HCT116 (cell line): Measurements from ENCODE around the gene EFHD1. TPM values are rescaled to one million over a fixed set of nuclear protein-coding genes. Genes with fewer than 3 reads are reported as not detected.

Experiments used
- ATAC-seq: fragments of 200-7000 bp; cut with Tn5 transposase; 2 replicates; pipeline ENCODE4 v1.9.1; 2020; ENCODE audit warnings: mild to moderate bottlenecking, moderate library complexity
- BruUV-seq: library from RNA; stranded (reverse); fragments of 400-500 nt; replicated peaks from 2 replicates; lab custom pipeline; 2021; lab: Mats Ljungman, UMichigan
- CTCF ChIA-PET: fragments of 300-600 bp; sonication (Branson Sonifier 250); formaldehyde crosslinking; loops from one replicate; lab custom pipeline; 2021; ENCODE audit warnings: antibody characterized with exemption; lab: Charles Lee
- POLR2A ChIA-PET: fragments of 300-600, 350-600 bp; sonication (Branson Sonifier 250); formaldehyde crosslinking; loops from one replicate; lab custom pipeline; 2021; ENCODE audit warnings: antibody characterized with exemption; lab: Charles Lee
- RAD21 ChIA-PET, 2 experiments: fragments of 300-600 bp; sonication (Branson Sonifier 250); formaldehyde crosslinking; loops; one replicate each; lab custom pipeline; 2023; ENCODE audit warnings: low total read pairs in 2 of 2; ENCODE audit not compliant: uncharacterized antibody in 2 of 2, unreplicated experiment in 2 of 2, low non-redundant PET in 1 of 2; lab: Charles Lee
- DNase-seq: peaks from one replicate; pipeline ENCODE4 v3.0.0-alpha.2; 2010; ENCODE audit warnings: low read depth, low spot score
- H2AFZ ChIP-seq: fragments of 200-600 bp; shearing (Covaris generic), sonication (generic); 2 replicates; pipeline ENCODE4 v1.6.1; 2017; ENCODE audit warnings: low read depth, mixed run types, mixed read lengths, antibody characterized with exemption, low read length; ENCODE audit not compliant: poor library complexity, severe bottlenecking
- H3K27ac ChIP-seq: 2 replicates; pipeline ENCODE4 v1.5.1; 2012; ENCODE audit warnings: low read depth, low read length
- H3K27me3 ChIP-seq: fragments of 200-600 bp; sonication (generic); 2 replicates; pipeline ENCODE4 v1.6.1; 2016; ENCODE audit warnings: mixed run types, low read length, mixed read lengths; ENCODE audit not compliant: insufficient read depth
- H3K36me3 ChIP-seq, 2 experiments: fragments of 200-500 bp in 1 of 2; fragments of 200-600 bp in 1 of 2; sonication (Bioruptor generic) in 1 of 2; sonication (generic) in 1 of 2; 2 replicates each; pipeline versions ENCODE4 v1.5.1 to v1.6.1; 2014 to 2016; ENCODE audit warnings: low read length in 2 of 2, inconsistent platforms in 1 of 2, mixed read lengths in 1 of 2, mixed run types in 1 of 2; ENCODE audit not compliant: insufficient read depth in 2 of 2, control insufficient read depth in 1 of 2
- H3K4me1 ChIP-seq, 2 experiments: fragments of 200-600 bp in 1 of 2; sonication (generic) in 1 of 2; 2 replicates each; pipeline versions ENCODE4 v1.5.1 to v1.6.1; 2012 to 2017; ENCODE audit warnings: low read length in 2 of 2, inconsistent platforms in 1 of 2, mild to moderate bottlenecking in 1 of 2, mixed read lengths in 1 of 2, mixed run types in 1 of 2, moderate library complexity in 1 of 2; ENCODE audit not compliant: insufficient read depth in 2 of 2, control insufficient read depth in 1 of 2
- H3K4me2 ChIP-seq: fragments of 200-600 bp; sonication (generic); 2 replicates; pipeline ENCODE4 v1.6.1; 2017; ENCODE audit warnings: mixed run types, low read length, mixed read lengths
- H3K4me3 ChIP-seq, 2 experiments: fragments of 200-600 bp in 1 of 2; sonication (generic) in 1 of 2; replicated peaks in 1 of 2; 2 replicates each; pipeline ENCODE4 v1.5.1; 2011 to 2016; ENCODE audit warnings: low read length in 2 of 2, control low read depth in 1 of 2, low read depth in 1 of 2, mild to moderate bottlenecking in 1 of 2, mixed read lengths in 1 of 2, mixed run types in 1 of 2
- H3K79me2 ChIP-seq: fragments of 200-600 bp; sonication (generic); 2 replicates; pipeline ENCODE4 v1.6.1; 2017; ENCODE audit warnings: mild to moderate bottlenecking, mixed run types, low read length, moderate library complexity, mixed read lengths; ENCODE audit not compliant: insufficient read depth
- H3K9ac ChIP-seq: fragments of 200-600 bp; sonication (generic); 2 replicates; pipeline ENCODE4 v1.6.1; 2016; ENCODE audit warnings: low read length, mixed read lengths
- H3K9me2 ChIP-seq: fragments of 200-600 bp; sonication (generic), shearing (Covaris generic); 2 replicates; pipeline ENCODE4 v1.6.1; 2017; ENCODE audit warnings: mixed run types, mild to moderate bottlenecking, moderate library complexity; ENCODE audit not compliant: insufficient read depth
- H3K9me3 ChIP-seq, 2 experiments: fragments of 200-500 bp in 1 of 2; fragments of 200-600 bp in 1 of 2; sonication (Bioruptor generic) in 1 of 2; sonication (generic) in 1 of 2; 2 replicates each; pipeline ENCODE4 v1.6.1; 2014 to 2017; ENCODE audit warnings: low read length in 2 of 2, mixed read lengths in 2 of 2, inconsistent platforms in 1 of 2, low read depth in 1 of 2, mild to moderate bottlenecking in 1 of 2, mixed run types in 1 of 2, moderate library complexity in 1 of 2; ENCODE audit not compliant: control insufficient read depth in 1 of 2, insufficient read depth in 1 of 2
- H4K20me1 ChIP-seq: fragments of 200-600 bp; sonication (generic), shearing (Covaris generic); 2 replicates; pipeline ENCODE4 v1.6.1; 2017; ENCODE audit warnings: mixed run types, mild to moderate bottlenecking, moderate library complexity; ENCODE audit not compliant: insufficient read depth
- CEBPB ChIP-seq: IDR thresholded peaks from 2 replicates; pipeline ENCODE4 v1.6.1; 2012; ENCODE audit warnings: low read depth
- EGR1 ChIP-seq: IDR thresholded peaks from 2 replicates; pipeline ENCODE4 v1.6.1; 2012; ENCODE audit warnings: low read depth
- ELF1 ChIP-seq: IDR thresholded peaks from 2 replicates; pipeline ENCODE4 v1.6.1; 2012; ENCODE audit warnings: low read depth, borderline replicate concordance
- EZH2 ChIP-seq: fragments of 200-600 bp; sonication (generic); IDR thresholded peaks from 2 replicates; pipeline ENCODE4 v1.6.1; 2017; ENCODE audit warnings: antibody characterized with exemption, mixed run types
- MAX ChIP-seq: IDR thresholded peaks from 2 replicates; pipeline ENCODE4 v1.6.1; 2012
- POLR2AphosphoS5 ChIP-seq: IDR thresholded peaks from 2 replicates; pipeline ENCODE4 v1.6.1; 2011; ENCODE audit warnings: mild to moderate bottlenecking, low read depth, low read length, moderate library complexity
- RAD21 ChIP-seq: IDR thresholded peaks from 2 replicates; pipeline ENCODE4 v1.6.1; 2012; ENCODE audit warnings: low read depth, mild to moderate bottlenecking
- REST ChIP-seq: IDR thresholded peaks from 2 replicates; pipeline ENCODE4 v1.6.1; 2012; ENCODE audit warnings: low read depth
- SIN3A ChIP-seq: IDR thresholded peaks from 2 replicates; pipeline ENCODE4 v1.6.1; 2012; ENCODE audit warnings: low read depth
- SP1 ChIP-seq: IDR thresholded peaks from 2 replicates; pipeline ENCODE4 v1.6.1; 2012; ENCODE audit warnings: low read depth
- ZFX ChIP-seq: fragments of 450-650 bp; IDR thresholded peaks from 2 replicates; pipeline ENCODE4 v1.6.1; 2017
- intact Hi-C: fragments of 100-400 bp; cut with micrococcal nuclease; formaldehyde crosslinking; loops from 2 replicates; pipeline ENCODE4 v1.10.0; 2022
- total RNA-seq: library from RNA; stranded (reverse); gene quantifications from one replicate; pipeline ENCODE4 v1.2.1, GENCODE V29; 2021; ENCODE audit not compliant: unreplicated experiment

EFHD1 gene
- total RNA-seq, 1 experiment from 2014 or later, result 0.52 TPM

GRCh38 chr2:232721882-232722281, 88.5 kb downstream of the EFHD1 start:
- CTCF ChIA-PET, result no interaction called here

GRCh38 chr2:232723027-232723426, 89.6 kb downstream of the EFHD1 start:
- no TSS peak for BruUV-seq
- DNase-seq (no peak), ATAC-seq (no peak)
- Histone ChIP-seq H3K9me3 (no peaks in the 10 kb centered on the region), H3K27ac (no peak overlapping the region), H3K36me3 (peaks cover 5 to 7% of the 10 kb centered on the region in 2 experiments; a peak in 2 of 4 replicates), H3K79me2 (peaks cover 91% of the 10 kb centered on the region), H4K20me1 (peaks cover 3% of the 10 kb centered on the region), H3K9ac (no peak overlapping the region), H3K9me2 (no peaks in the 10 kb centered on the region), H3K4me1 (no peaks in the 10 kb centered on the region), H3K4me2 (no peak overlapping the region), H3K4me3 (no peak overlapping the region), H2AFZ (no peak overlapping the region), H3K27me3 (no peaks in the 10 kb centered on the region)
- ChIA-PET CTCF (interaction anchor here (0.7 kb wide), 1 partner anchor 305 kb away, joined by 3 read pairs; no protein-coding TSS in a partner anchor), RAD21 (no interaction called here), POLR2A (no interaction called here)
- TF ChIP-seq MAX (no peak), SIN3A (no peak), REST (no peak), EGR1 (no peak), POLR2AphosphoS5 (no peak), ELF1 (no peak), EZH2 (no peak), RAD21 (no peak), ZFX (no peak)
- intact Hi-C loops, result no loop called here

More at GRCh38 chr2:232721882-232722281, 88.5 kb downstream of the EFHD1 start:
- no peak for DNase-seq
- no peak overlapping the region for H2AFZ ChIP-seq
- H3K27me3 ChIP-seq, result no peaks in the 10 kb centered on the region
- ChIA-PET POLR2A (no interaction called here), RAD21 (no interaction called here)
- H3K4me1 ChIP-seq, result no peaks in the 10 kb centered on the region
- no peaks in the 10 kb centered on the region for H3K9me2 ChIP-seq
- H3K4me2 ChIP-seq, result no peak overlapping the region
- no peak overlapping the region for H3K4me3 ChIP-seq
- intact Hi-C loops, result no loop called here
- H4K20me1 ChIP-seq, result peaks cover 3% of the 10 kb centered on the region
- BruUV-seq, result no TSS peak
- TF ChIP-seq SP1 (no peak), ELF1 (no peak), CEBPB (no peak)
- no peak overlapping the region for H3K9ac ChIP-seq
- H3K27ac ChIP-seq, result no peak overlapping the region
- H3K9me3 ChIP-seq, result no peaks in the 10 kb centered on the region
- peaks cover 2 to 3% of the 10 kb centered on the region in 2 experiments; a peak in 2 of 4 replicates for H3K36me3 ChIP-seq
- no peak for ATAC-seq
- peaks cover 92% of the 10 kb centered on the region for H3K79me2 ChIP-seq
